ENCODE results near the gene SYNM.

DNA sequence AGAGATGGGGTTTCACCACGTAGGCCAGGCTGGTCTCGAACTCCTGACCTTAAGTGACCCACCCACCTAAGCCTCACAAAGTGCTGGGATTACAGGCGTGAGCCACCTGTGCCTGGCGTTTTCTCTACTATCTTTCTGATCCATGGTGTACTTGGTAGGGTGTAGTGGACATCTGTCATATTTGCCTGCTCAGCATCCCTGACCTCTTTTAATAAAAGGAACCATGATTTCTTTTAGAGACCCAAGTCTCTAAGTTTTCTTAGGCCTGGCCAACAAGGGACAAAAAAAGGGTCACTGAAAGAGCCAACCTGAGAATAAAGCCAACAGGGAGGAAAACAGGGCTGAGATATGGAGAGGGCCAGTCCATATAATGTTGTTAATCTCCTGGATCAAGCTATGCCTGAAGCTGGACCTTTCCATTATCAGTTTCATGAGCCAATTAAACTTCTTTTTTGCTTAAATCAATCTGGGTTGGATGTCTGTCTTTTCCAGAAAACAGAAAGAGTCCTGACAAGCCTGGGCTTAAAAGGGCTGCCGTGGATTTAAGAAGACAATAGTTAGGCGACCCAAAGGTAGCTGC is 49.2 kb upstream of the SYNM start:
- TF ChIP-seq, protein P1, sequence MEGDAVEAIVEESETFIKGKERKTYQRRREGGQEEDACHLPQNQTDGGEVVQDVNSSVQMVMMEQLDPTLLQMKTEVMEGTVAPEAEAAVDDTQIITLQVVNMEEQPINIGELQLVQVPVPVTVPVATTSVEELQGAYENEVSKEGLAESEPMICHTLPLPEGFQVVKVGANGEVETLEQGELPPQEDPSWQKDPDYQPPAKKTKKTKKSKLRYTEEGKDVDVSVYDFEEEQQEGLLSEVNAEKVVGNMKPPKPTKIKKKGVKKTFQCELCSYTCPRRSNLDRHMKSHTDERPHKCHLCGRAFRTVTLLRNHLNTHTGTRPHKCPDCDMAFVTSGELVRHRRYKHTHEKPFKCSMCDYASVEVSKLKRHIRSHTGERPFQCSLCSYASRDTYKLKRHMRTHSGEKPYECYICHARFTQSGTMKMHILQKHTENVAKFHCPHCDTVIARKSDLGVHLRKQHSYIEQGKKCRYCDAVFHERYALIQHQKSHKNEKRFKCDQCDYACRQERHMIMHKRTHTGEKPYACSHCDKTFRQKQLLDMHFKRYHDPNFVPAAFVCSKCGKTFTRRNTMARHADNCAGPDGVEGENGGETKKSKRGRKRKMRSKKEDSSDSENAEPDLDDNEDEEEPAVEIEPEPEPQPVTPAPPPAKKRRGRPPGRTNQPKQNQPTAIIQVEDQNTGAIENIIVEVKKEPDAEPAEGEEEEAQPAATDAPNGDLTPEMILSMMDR (IDR thresholded peaks at IDR 0.05) = no peak
- TF ChIP-seq POLR2A (IDR thresholded peaks at IDR 0.05) = no peak
- TF ChIP-seq EP300 (IDR thresholded peaks at IDR 0.05) = no peak
- no peak for TF ChIP-seq POLR2AphosphoS5 (IDR thresholded peaks at IDR 0.05)
